H9 (cell line): ENCODE data around the gene CCDC70. TPM values are rescaled to one million over a fixed set of nuclear protein-coding genes. Genes with fewer than 3 reads are reported as not detected.

ENCODE experiments used
- DNase-seq: peaks from one replicate; pipeline ENCODE4 v3.0.0-alpha.2; 2017
- H2AFZ ChIP-seq: one replicate; pipeline ENCODE4 v1.6.1; 2013; ENCODE audit warnings: mild to moderate bottlenecking, low read length, control low read depth, moderate library complexity
- H2AK5ac ChIP-seq: 2 replicates; pipeline ENCODE4 v1.6.1; 2013; ENCODE audit warnings: low read length, control low read depth, mixed read lengths; ENCODE audit not compliant: insufficient read length
- H2BK120ac ChIP-seq: one replicate; pipeline ENCODE4 v1.6.1; 2013; ENCODE audit warnings: low read depth, mild to moderate bottlenecking, low read length, control low read depth, inconsistent platforms; ENCODE audit not compliant: poor library complexity, severe bottlenecking
- H2BK12ac ChIP-seq: 2 replicates; pipeline ENCODE4 v1.6.1; 2013; ENCODE audit warnings: low read length, control low read depth, mixed read lengths, low read depth; ENCODE audit not compliant: insufficient read length
- H2BK15ac ChIP-seq: 2 replicates; pipeline ENCODE4 v1.6.1; 2013; ENCODE audit warnings: low read depth, low read length, control low read depth
- H2BK20ac ChIP-seq: one replicate; pipeline ENCODE4 v1.6.1; 2013; ENCODE audit warnings: low read depth, mild to moderate bottlenecking, low read length, control low read depth, inconsistent platforms; ENCODE audit not compliant: poor library complexity, severe bottlenecking
- H2BK5ac ChIP-seq: 2 replicates; pipeline ENCODE4 v1.6.1; 2013; ENCODE audit warnings: low read length, control low read depth, mixed read lengths; ENCODE audit not compliant: insufficient read length
- H3K14ac ChIP-seq: 2 replicates; pipeline ENCODE4 v1.6.1; 2013; ENCODE audit warnings: low read length, control low read depth; ENCODE audit not compliant: insufficient read depth
- H3K18ac ChIP-seq: 2 replicates; pipeline ENCODE4 v1.6.1; 2013; ENCODE audit warnings: low read depth, mild to moderate bottlenecking, mixed read lengths, low read length, control low read depth; ENCODE audit not compliant: insufficient read length
- H3K23ac ChIP-seq: 2 replicates; pipeline ENCODE4 v1.6.1; 2013; ENCODE audit warnings: low read length, control low read depth, mixed read lengths, low read depth; ENCODE audit not compliant: insufficient read length
- H3K23me2 ChIP-seq: 2 replicates; pipeline ENCODE4 v1.6.1; 2013; ENCODE audit warnings: low read depth, mild to moderate bottlenecking, mixed read lengths, low read length, control low read depth; ENCODE audit not compliant: insufficient read length, poor library complexity, severe bottlenecking
- H3K27ac ChIP-seq: 2 replicates; pipeline ENCODE4 v1.5.1; 2013; ENCODE audit warnings: low read length, control low read depth, mixed read lengths, low read depth; ENCODE audit not compliant: insufficient read length
- H3K27me3 ChIP-seq: 2 replicates; pipeline ENCODE4 v1.6.1; 2013; ENCODE audit warnings: low read length, control low read depth, inconsistent platforms; ENCODE audit not compliant: insufficient read depth
- H3K4ac ChIP-seq: 2 replicates; pipeline ENCODE4 v1.6.1; 2013; ENCODE audit warnings: low read depth, mild to moderate bottlenecking, control low read depth, inconsistent platforms, low read length, moderate library complexity
- H3K4me1 ChIP-seq: 2 replicates; pipeline ENCODE4 v1.6.1; 2013; ENCODE audit warnings: low read length, control low read depth, inconsistent platforms; ENCODE audit not compliant: insufficient read depth
- H3K4me2 ChIP-seq: 2 replicates; pipeline ENCODE4 v1.6.1; 2013; ENCODE audit warnings: low read length, control low read depth, mixed read lengths; ENCODE audit not compliant: insufficient read length, insufficient read depth
- H3K56ac ChIP-seq: 2 replicates; pipeline ENCODE4 v1.6.1; 2013; ENCODE audit warnings: low read depth, mild to moderate bottlenecking, mixed read lengths, low read length, control low read depth; ENCODE audit not compliant: insufficient read length
- H3K79me1 ChIP-seq: 2 replicates; pipeline ENCODE4 v1.6.1; 2013; ENCODE audit warnings: low read depth, mild to moderate bottlenecking, moderate library complexity, low read length, control low read depth, inconsistent platforms; ENCODE audit not compliant: insufficient read depth, poor library complexity, severe bottlenecking
- H3K79me2 ChIP-seq: 2 replicates; pipeline ENCODE4 v1.6.1; 2013; ENCODE audit warnings: low read length, control low read depth, inconsistent platforms; ENCODE audit not compliant: insufficient read depth
- H3K9ac ChIP-seq: 2 replicates; pipeline ENCODE4 v1.6.1; 2013; ENCODE audit warnings: low read length, control low read depth, mixed read lengths; ENCODE audit not compliant: insufficient read length; ENCODE audit errors: extremely low read depth
- H3K9me3 ChIP-seq: one replicate; pipeline ENCODE4 v1.6.1; 2013; ENCODE audit warnings: low read depth, low read length, inconsistent platforms; ENCODE audit not compliant: control insufficient read depth
- H3T11ph ChIP-seq: one replicate; pipeline ENCODE4 v1.6.1; 2013; ENCODE audit warnings: mild to moderate bottlenecking, low read length, control low read depth, inconsistent platforms
- H4K20me1 ChIP-seq: one replicate; pipeline ENCODE4 v1.6.1; 2013; ENCODE audit not compliant: control insufficient read depth, insufficient read length, insufficient read depth
- H4K5ac ChIP-seq: 2 replicates; pipeline ENCODE4 v1.6.1; 2013; ENCODE audit warnings: low read depth, mild to moderate bottlenecking, mixed read lengths, low read length, control low read depth; ENCODE audit not compliant: insufficient read length
- H4K8ac ChIP-seq: replicated peaks from 2 replicates; pipeline ENCODE4 v1.6.1; 2013; ENCODE audit warnings: low read length, control low read depth, mixed read lengths, low read depth; ENCODE audit not compliant: insufficient read length
- H4K91ac ChIP-seq: 2 replicates; pipeline ENCODE4 v1.6.1; 2013; ENCODE audit warnings: low read depth, mild to moderate bottlenecking, moderate library complexity, mixed read lengths, low read length, control low read depth; ENCODE audit not compliant: insufficient read length
- H3K27ac Mint-ChIP-seq, 3 experiments: 2 replicates in 2 of 3; 3 replicates in 1 of 3; pipeline ENCODE4 v1.8.0; 2020 to 2021; ENCODE audit warnings: mixed read lengths in 3 of 3, mild to moderate bottlenecking in 1 of 3, moderate library complexity in 1 of 3
- H3K27me3 Mint-ChIP-seq: 2 replicates; pipeline ENCODE4 v1.8.0; 2021; ENCODE audit warnings: low read depth, mild to moderate bottlenecking, moderate library complexity, mixed read lengths
- H3K36me3 Mint-ChIP-seq, 3 experiments: 2 replicates in 2 of 3; 3 replicates in 1 of 3; pipeline ENCODE4 v1.8.0; 2020 to 2021; ENCODE audit warnings: low read depth in 3 of 3, mixed read lengths in 3 of 3; ENCODE audit not compliant: insufficient read depth in 1 of 3
- H3K4me1 Mint-ChIP-seq, 2 experiments: 2 replicates each; pipeline ENCODE4 v1.8.0; 2020; ENCODE audit warnings: mixed read lengths in 2 of 2
- H3K4me3 Mint-ChIP-seq, 2 experiments: 2 replicates in 1 of 2; 3 replicates in 1 of 2; pipeline ENCODE4 v1.8.0; 2020 to 2021; ENCODE audit warnings: mild to moderate bottlenecking in 2 of 2, mixed read lengths in 2 of 2, moderate library complexity in 1 of 2
- H3K9me3 Mint-ChIP-seq, 2 experiments: 2 replicates in 1 of 2; 3 replicates in 1 of 2; pipeline ENCODE4 v1.8.0; 2020; ENCODE audit warnings: mild to moderate bottlenecking in 2 of 2, mixed read lengths in 2 of 2, moderate library complexity in 1 of 2
- CTCF ChIP-seq: fragments of 200-600 bp; sonication (generic); conservative IDR thresholded peaks from 3 replicates; pipeline ENCODE4 v1.8.0; 2021; ENCODE audit warnings: antibody characterized with exemption, mild to moderate bottlenecking
- WGBS: extraction: QIAGEN DNeasy Blood & Tissue Kit; methylation state at CpG from one replicate; pipeline ENCODE4 v1.1.7; 2013; ENCODE audit warnings: missing lambda C conversion rate, low lambda C conversion rate, mixed read lengths; ENCODE audit not compliant: insufficient read length; ENCODE audit errors: extremely low coverage; 5-methylcytosine and 5-hydroxymethylcytosine counted together
- total RNA-seq: library from RNA; stranded (reverse); gene quantifications from 2 replicates; pipeline ENCODE4 v1.2.1, GENCODE V29; 2021

Gene CCDC70
- total RNA-seq, 1 experiment from 2014 or later, result not detected

- H3K27ac Mint-ChIP-seq, result no peak overlapping the region; a peak in 1 of 7 replicates
- no peak for DNase-seq
- WGBS, result no CpG with 5 or more reads among the region's 7 CpGs
Measured at GRCh38 chr13:51862957-51863356, 1.2 kb downstream of the CCDC70 start.

More at GRCh38 chr13:51862957-51863356, 1.2 kb downstream of the CCDC70 start:
- Histone ChIP-seq H2BK12ac (no peak overlapping the region), H3K14ac (no peak overlapping the region), H3K4me1 (no peaks in the 10 kb centered on the region), H3K79me1 (no peaks in the 10 kb centered on the region), H3K23me2 (no peaks in the 10 kb centered on the region), H3K18ac (no peak overlapping the region), H3K9ac (no peak overlapping the region), H2BK5ac (no peak overlapping the region), H3K4ac (no peak overlapping the region), H4K5ac (no peak overlapping the region), H2BK20ac (no peak overlapping the region), H3K9me3 (no peaks in the 10 kb centered on the region), H3K79me2 (no peaks in the 10 kb centered on the region), H4K20me1 (peaks cover 2% of the 10 kb centered on the region), H3K4me2 (no peak overlapping the region), H3K23ac (no peak overlapping the region), H2BK120ac (no peak overlapping the region), H3K27me3 (no peaks in the 10 kb centered on the region), H2BK15ac (no peak overlapping the region), H3K56ac (no peak overlapping the region), H3T11ph (no peak overlapping the region), H2AK5ac (no peak overlapping the region), H4K91ac (no peak overlapping the region), H4K8ac (no peak overlapping the region), H3K27ac (no peak overlapping the region), H2AFZ (no peak overlapping the region)
- Mint-ChIP-seq H3K4me3 (no peak overlapping the region), H3K36me3 (no peaks in the 10 kb centered on the region), H3K4me1 (peaks cover 7 to 11% of the 10 kb centered on the region in 2 experiments), H3K9me3 (no peaks in the 10 kb centered on the region), H3K27me3 (peaks cover 5% of the 10 kb centered on the region)
- no peak for TF ChIP-seq CTCF
